H1 (cell line): Measurements from ENCODE around the gene PLCH2. TPM values are rescaled to one million over a fixed set of nuclear protein-coding genes. Genes with fewer than 3 reads are reported as not detected.

Experiments
- CTCF ChIA-PET: fragments of 300-600 bp; sonication (Branson Sonifier 250); formaldehyde crosslinking; loops from one replicate; lab custom pipeline; 2021; ENCODE audit not compliant: partially characterized antibody; lab: Charles Lee
- POLR2A ChIA-PET: fragments of 300-600 bp; sonication (Branson Sonifier 250); formaldehyde crosslinking; loops from one replicate; lab custom pipeline; 2021; ENCODE audit warnings: inconsistent platforms; ENCODE audit not compliant: partially characterized antibody; lab: Charles Lee
- DNase-seq, 2 experiments: peaks; one replicate each; pipeline versions ENCODE4 v3.0.0 to v3.0.0-alpha.2; 2010 to 2022; ENCODE audit warnings: low spot score in 2 of 2, low read depth in 1 of 2, mixed read lengths in 1 of 2
- FAIRE-seq: peaks from 2 replicates; lab custom pipeline; 2011; peaks lifted over from hg19 to GRCh38; lab: Jason Lieb, UNC
- H2AFZ ChIP-seq: 2 replicates; pipeline ENCODE4 v1.8.1; 2012; ENCODE audit warnings: low read length, inconsistent platforms
- H2AK5ac ChIP-seq: 2 replicates; pipeline ENCODE4 v1.6.1; 2013; ENCODE audit warnings: low read depth, low read length
- H2BK120ac ChIP-seq: replicated peaks from 2 replicates; pipeline ENCODE3; 2013; ENCODE audit warnings: low read depth, low read length, inconsistent platforms
- H2BK12ac ChIP-seq: 2 replicates; pipeline ENCODE4 v1.6.1; 2013; ENCODE audit warnings: low read depth, low read length
- H2BK15ac ChIP-seq: 2 replicates; pipeline ENCODE4 v1.6.1; 2013; ENCODE audit warnings: low read length
- H2BK20ac ChIP-seq: 2 replicates; pipeline ENCODE4 v1.6.1; 2013; ENCODE audit warnings: low read length
- H2BK5ac ChIP-seq: 2 replicates; pipeline ENCODE4 v1.6.1; 2013; ENCODE audit warnings: low read depth, low read length
- H3K14ac ChIP-seq: 2 replicates; pipeline ENCODE4 v1.6.1; 2013; ENCODE audit warnings: inconsistent platforms; ENCODE audit not compliant: insufficient read length
- H3K18ac ChIP-seq: 2 replicates; pipeline ENCODE4 v1.6.1; 2013; ENCODE audit warnings: low read length; ENCODE audit errors: extremely low read depth
- H3K23ac ChIP-seq: 2 replicates; pipeline ENCODE4 v1.6.1; 2013; ENCODE audit warnings: inconsistent platforms; ENCODE audit not compliant: insufficient read length
- H3K23me2 ChIP-seq: 2 replicates; pipeline ENCODE4 v1.6.1; 2013; ENCODE audit warnings: low read depth, low read length
- H3K27ac ChIP-seq: 2 replicates; pipeline ENCODE4 v1.6.1; 2011; ENCODE audit warnings: low read depth, low read length, inconsistent platforms
- H3K27me3 ChIP-seq, 4 experiments: replicated peaks in 1 of 4; 1 replicate in 1 of 4; 2 replicates in 3 of 4; pipeline versions ENCODE4 v1.6.1 to v1.8.1; 2011 to 2013; ENCODE audit warnings: low read length in 3 of 4, mild to moderate bottlenecking in 3 of 4, inconsistent platforms in 2 of 4, mixed read lengths in 2 of 4, moderate library complexity in 1 of 4; ENCODE audit not compliant: control insufficient read depth in 3 of 4, insufficient read depth in 3 of 4; ENCODE audit errors: extremely low read depth in 1 of 4
- H3K36me3 ChIP-seq, 4 experiments: 2 replicates each; pipeline versions ENCODE4 v1.6.1 to v1.8.1; 2011 to 2013; ENCODE audit warnings: mild to moderate bottlenecking in 4 of 4, low read length in 3 of 4, moderate library complexity in 2 of 4, control low read depth in 1 of 4, inconsistent platforms in 1 of 4; ENCODE audit not compliant: insufficient read depth in 4 of 4, control insufficient read depth in 2 of 4
- H3K4ac ChIP-seq: replicated peaks from 2 replicates; pipeline ENCODE3; 2013; ENCODE audit warnings: low read length, low read depth, mixed read lengths, inconsistent platforms; ENCODE audit not compliant: insufficient read length
- H3K4me1 ChIP-seq, 4 experiments: replicated peaks in 1 of 4; 1 replicate in 1 of 4; 2 replicates in 3 of 4; pipeline versions ENCODE4 v1.6.1 to v1.8.1; 2011 to 2013; ENCODE audit warnings: low read length in 3 of 4, inconsistent platforms in 2 of 4, mixed read lengths in 1 of 4; ENCODE audit not compliant: insufficient read depth in 4 of 4, control insufficient read depth in 3 of 4
- H3K4me2 ChIP-seq, 2 experiments: 2 replicates each; pipeline versions ENCODE4 v1.6.1 to v1.8.1; 2011 to 2013; ENCODE audit warnings: low read depth in 2 of 2, low read length in 2 of 2, control low read depth in 1 of 2, inconsistent platforms in 1 of 2, mild to moderate bottlenecking in 1 of 2; ENCODE audit not compliant: insufficient read depth in 1 of 2
- H3K4me3 ChIP-seq, 4 experiments: fragments of 200-600, 300-600 bp in 1 of 4; sonication (generic), shearing (Covaris generic), sonication (Bioruptor Twin) in 1 of 4; 2 replicates each; pipeline versions ENCODE4 v1.5.1 to v1.8.1; 2011 to 2016; ENCODE audit warnings: low read length in 4 of 4, low read depth in 3 of 4, control low read depth in 2 of 4, inconsistent platforms in 2 of 4, mild to moderate bottlenecking in 2 of 4, mixed read lengths in 1 of 4, moderate library complexity in 1 of 4; ENCODE audit not compliant: insufficient read depth in 2 of 4; ENCODE audit errors: extremely low read depth in 1 of 4
- H3K56ac ChIP-seq: replicated peaks from 2 replicates; pipeline ENCODE3; 2013; ENCODE audit warnings: low read depth, mild to moderate bottlenecking, mixed read lengths, low read length, inconsistent platforms; ENCODE audit not compliant: insufficient read length
- H3K79me1 ChIP-seq: 2 replicates; pipeline ENCODE4 v1.6.1; 2013; ENCODE audit warnings: low read depth, low read length, control low read depth
- H3K79me2 ChIP-seq, 2 experiments: 2 replicates each; pipeline versions ENCODE4 v1.6.1 to v1.8.1; 2012 to 2013; ENCODE audit warnings: low read length in 2 of 2, mild to moderate bottlenecking in 2 of 2, inconsistent platforms in 1 of 2; ENCODE audit not compliant: insufficient read depth in 2 of 2, control insufficient read depth in 1 of 2
- H3K9ac ChIP-seq, 4 experiments: replicated peaks in 1 of 4; 1 replicate in 1 of 4; 2 replicates in 3 of 4; pipeline versions ENCODE4 v1.6.1 to v1.8.1; 2011 to 2013; ENCODE audit warnings: low read depth in 3 of 4, low read length in 3 of 4, control low read depth in 2 of 4, mild to moderate bottlenecking in 2 of 4, moderate library complexity in 2 of 4, inconsistent platforms in 1 of 4; ENCODE audit errors: extremely low read depth in 1 of 4
- H3K9me3 ChIP-seq, 2 experiments: 2 replicates each; pipeline versions ENCODE4 v1.6.1 to v1.8.1; 2012 to 2013; ENCODE audit warnings: mild to moderate bottlenecking in 2 of 2, moderate library complexity in 2 of 2, control low read depth in 1 of 2, inconsistent platforms in 1 of 2, low read depth in 1 of 2, low read length in 1 of 2, mixed read lengths in 1 of 2; ENCODE audit not compliant: insufficient read depth in 2 of 2
- H4K20me1 ChIP-seq, 2 experiments: replicated peaks in 1 of 2; 2 replicates each; pipeline versions ENCODE3 to v1.8.1; 2011 to 2013; ENCODE audit warnings: inconsistent platforms in 2 of 2, low read length in 2 of 2, mild to moderate bottlenecking in 1 of 2; ENCODE audit not compliant: insufficient read depth in 2 of 2, control insufficient read depth in 1 of 2
- H4K5ac ChIP-seq: 2 replicates; pipeline ENCODE4 v1.6.1; 2013; ENCODE audit warnings: low read length, low read depth, mixed read lengths, inconsistent platforms; ENCODE audit not compliant: insufficient read length
- H4K8ac ChIP-seq: 2 replicates; pipeline ENCODE4 v1.8.0; 2013; ENCODE audit warnings: mild to moderate bottlenecking, moderate library complexity, low read length, inconsistent platforms; ENCODE audit not compliant: insufficient read depth; ENCODE audit errors: extremely low read depth
- H4K91ac ChIP-seq: replicated peaks from 2 replicates; pipeline ENCODE3; 2013; ENCODE audit warnings: low read length, mixed read lengths, inconsistent platforms; ENCODE audit not compliant: insufficient read length
- ATF2 ChIP-seq: IDR thresholded peaks from 2 replicates; pipeline ENCODE4 v1.6.1; 2012; ENCODE audit warnings: low read length, inconsistent platforms
- BCL11A ChIP-seq, 2 experiments: IDR thresholded peaks; one replicate each; pipeline ENCODE4 v1.6.1; 2011; ENCODE audit warnings: low read depth in 2 of 2, low read length in 2 of 2, mild to moderate bottlenecking in 2 of 2
- GABPA ChIP-seq: IDR thresholded peaks from 2 replicates; pipeline ENCODE4 v1.6.1; 2011; ENCODE audit warnings: mild to moderate bottlenecking, low read length, moderate library complexity, borderline replicate concordance; ENCODE audit not compliant: insufficient read depth
- HDAC2 ChIP-seq, 2 experiments: fragments of 300-600 bp in 1 of 2; sonication (generic) in 1 of 2; IDR thresholded peaks; 2 replicates each; pipeline ENCODE4 v1.6.1; 2011 to 2012; ENCODE audit warnings: low read depth in 2 of 2, low read length in 2 of 2, mild to moderate bottlenecking in 2 of 2, moderate library complexity in 2 of 2, borderline replicate concordance in 1 of 2, inconsistent platforms in 1 of 2
- KDM5A ChIP-seq: fragments of 200-600 bp; IDR thresholded peaks from 2 replicates; pipeline ENCODE4 v1.7.1; 2012; ENCODE audit warnings: mild to moderate bottlenecking, low read length, inconsistent platforms, mixed read lengths
- MAFK ChIP-seq: IDR thresholded peaks from 2 replicates; pipeline ENCODE4 v1.6.1; 2012; ENCODE audit warnings: low read depth, mild to moderate bottlenecking, improper control_type of control experiment, low read length
- POLR2A ChIP-seq, 2 experiments: IDR thresholded peaks; 1 replicate in 1 of 2; 2 replicates in 1 of 2; pipeline ENCODE4 v1.6.1; 2011; ENCODE audit warnings: low read depth in 2 of 2, low read length in 2 of 2, mild to moderate bottlenecking in 2 of 2; ENCODE audit errors: control extremely low read depth in 1 of 2
- POLR2AphosphoS5 ChIP-seq: IDR thresholded peaks from 2 replicates; pipeline ENCODE4 v1.6.1; 2011; ENCODE audit warnings: low read depth, low read length
- POU5F1 ChIP-seq: IDR thresholded peaks from 2 replicates; pipeline ENCODE4 v1.6.1; 2011; ENCODE audit warnings: low read depth, mild to moderate bottlenecking, low read length, moderate library complexity
- TAF7 ChIP-seq: optimal IDR thresholded peaks from 2 replicates; pipeline ENCODE3; 2011; ENCODE audit warnings: low read depth, mild to moderate bottlenecking, inconsistent platforms, low read length, moderate library complexity, borderline replicate concordance
- TCF12 ChIP-seq: IDR thresholded peaks from 2 replicates; pipeline ENCODE4 v1.6.1; 2011; ENCODE audit warnings: low read depth, mild to moderate bottlenecking, low read length
- WGBS, 2 experiments: shearing (Covaris generic) in 1 of 2; methylation state at CpG; one replicate each; pipeline versions ENCODE4 v1.1.6 to v1.1.7; 2013 to 2015; ENCODE audit warnings: low lambda C conversion rate in 2 of 2, mixed read lengths in 2 of 2, inconsistent platforms in 1 of 2, low coverage in 1 of 2, missing lambda C conversion rate in 1 of 2; ENCODE audit not compliant: insufficient replicate concordance in 2 of 2, insufficient coverage in 1 of 2, insufficient read length in 1 of 2; ENCODE audit errors: extremely low coverage in 1 of 2, missing lambda C conversion rate in 1 of 2; 5-methylcytosine and 5-hydroxymethylcytosine counted together
- polyA plus RNA-seq, 7 experiments: library from polyadenylated mRNA; depleted of rRNA in 3 of 7; stranded (reverse) in 5 of 7; unstranded in 2 of 7; fragments of >200 nt in 5 of 7; fragments of 200-250 nt in 2 of 7; gene quantifications; 1 replicate in 5 of 7; 2 replicates in 1 of 7; 4 replicates in 1 of 7; pipeline versions ENCODE4 v1.2.1 to v1.2.3, GENCODE V29; 2011 to 2013; ENCODE audit warnings: missing spikeins in 2 of 7, mixed read lengths in 2 of 7
- total RNA-seq: library from RNA; stranded (reverse); fragmentation: NEBNext Ultra II Directional; extraction: Animal tissue kit (Norgen Biotek cat#: 25700); gene quantifications from 2 replicates; pipeline ENCODE4 v1.2.1, GENCODE V29; 2021

Gene PLCH2
- total and polyA plus RNA-seq, 2 of the 8 experiments (the other 6 are each of a cell fraction or from before 2014, with no cell fraction given): 0.14 to 0.19 TPM

DNA sequence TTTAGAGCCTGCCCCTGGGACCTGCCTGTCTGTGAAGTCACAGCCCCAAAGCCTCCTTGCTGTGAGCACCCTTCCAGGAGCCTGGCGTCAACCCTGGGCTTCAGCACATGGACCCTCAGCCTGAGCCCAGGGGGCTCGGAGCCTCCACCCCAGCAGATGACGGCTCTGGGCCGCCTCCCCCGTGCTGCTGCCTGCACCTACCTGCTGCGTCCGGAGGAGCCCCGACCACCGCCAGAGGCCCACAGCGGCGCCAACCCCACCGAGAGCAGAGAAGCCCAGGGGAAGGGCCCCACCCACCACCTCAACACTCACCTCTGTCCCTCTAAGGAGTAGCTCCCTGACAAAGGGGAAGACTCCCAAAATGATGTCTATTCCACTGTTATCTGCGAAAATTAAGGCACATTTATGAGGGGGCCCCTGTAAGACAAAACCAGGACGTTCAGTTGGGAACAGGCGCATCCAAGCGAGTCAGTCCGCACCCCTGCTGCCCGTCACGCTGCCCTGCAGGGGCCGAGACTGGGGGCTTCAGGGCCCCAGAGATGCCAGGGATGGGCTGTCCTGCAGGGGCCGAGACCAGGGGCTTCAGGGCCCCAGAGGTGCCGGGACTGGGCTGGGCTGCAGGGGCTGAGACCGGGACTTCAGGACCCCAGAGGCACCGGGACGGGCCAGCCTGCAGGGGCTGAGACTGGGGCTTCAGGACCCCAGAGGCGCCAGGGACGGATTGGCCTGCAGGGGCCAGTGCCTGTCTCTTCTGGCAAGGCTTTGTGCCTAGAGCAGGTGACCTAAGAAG lies 34.5 kb downstream of the PLCH2 start:
- Histone ChIP-seq H2BK5ac (no peak overlapping the region), H3K56ac (no peak overlapping the region), H2BK15ac (no peak overlapping the region), H3K4me3 (no peak overlapping the region), H3K27me3 (no peaks in the 10 kb centered on the region), H4K8ac (no peak overlapping the region), H3K23me2 (no peaks in the 10 kb centered on the region), H2BK20ac (no peak overlapping the region), H3K18ac (no peak overlapping the region), H3K23ac (no peak overlapping the region), H3K4me2 (no peak overlapping the region), H3K9ac (no peak overlapping the region), H4K20me1 (peaks cover 4 to 18% of the 10 kb centered on the region in 2 experiments), H3K14ac (no peak overlapping the region), H2BK12ac (no peak overlapping the region), H3K79me2 (no peaks in the 10 kb centered on the region), H2AFZ (no peak overlapping the region), H3K27ac (no peak overlapping the region), H4K5ac (no peak overlapping the region), H4K91ac (no peak overlapping the region), H3K4me1 (no peaks in the 10 kb centered on the region; a peak in 1 of 7 replicates), H3K9me3 (no peaks in the 10 kb centered on the region), H2AK5ac (no peak overlapping the region), H3K4ac (no peak overlapping the region), H3K36me3 (peaks cover 8 to 49% (median 25%) of the 10 kb centered on the region in 4 experiments; a peak in 7 of 8 replicates), H2BK120ac (no peak overlapping the region), H3K79me1 (no peaks in the 10 kb centered on the region; the same call in 1 of the 2 replicates)
- DNase-seq: no peak
- 89% methylated on average over 26 of the region's 27 CpGs; no CpG with 5 or more reads in 1 of the 2 experiments for WGBS, 2 experiments
- POLR2A ChIA-PET: interaction anchor here (1.0 to 2.0 kb wide), 2 partner anchors 9 to 23 kb away, joined by 3 to 5 read pairs; no protein-coding TSS in a partner anchor
- no peak for FAIRE-seq
- CTCF ChIA-PET: interaction anchor here (1.0 to 1.2 kb wide), 2 partner anchors 32 to 37 kb away, joined by 3 read pairs; no protein-coding TSS in a partner anchor
- TF ChIP-seq MAFK (no peak), POLR2A (IDR thresholded peaks at IDR 0.05; ENCODE audit: control extremely low read depth in 1 of 2, low read depth in 2 of 2, low read length in 2 of 2) (no peak), ATF2 (no peak), HDAC2 (IDR thresholded peaks at IDR 0.05; ENCODE audit: borderline replicate concordance in 1 of 2, low read depth in 2 of 2, low read length in 2 of 2) (no peak), GABPA (no peak), TCF12 (no peak), BCL11A (IDR thresholded peaks at IDR 0.05; ENCODE audit: low read depth in 2 of 2, low read length in 2 of 2) (no peak), TAF7 (no peak), POU5F1 (no peak), KDM5A (no peak), POLR2AphosphoS5 (no peak)
